ENCODE measurements around the gene HYCC1.
"Not testable (repeated sequence)": the region's sequence is repeated elsewhere in the genome, so short reads cannot be mapped to it uniquely, and the experiment has no call there.

The HYCC1 gene

GRCh38 chr7:23013715-23014649 is at the start of gene HYCC1:
Gene HYCC1, minus strand, starts transcription at chr7:23014130. Its CDS starts 23,019 bp downstream, at chr7:22991111.
- DNase-seq (ENCODE audit: low read depth in 3 of 3): peak; percentile 98 to 99 (median 98)

GRCh38 chr7:23062452-23062851 is 48.5 kb upstream of the HYCC1 start:
- no peak for DNase-seq (ENCODE audit: low read depth in 3 of 3)

- no peak for DNase-seq (ENCODE audit: low read depth in 3 of 3)
Observed at GRCh38 chr7:23061327-23061726, 47.4 kb upstream of the HYCC1 start.

GRCh38 chr7:23058408-23059096 is 44.6 kb upstream of the HYCC1 start:
- no peak for DNase-seq (ENCODE audit: low read depth in 3 of 3)

DNA sequence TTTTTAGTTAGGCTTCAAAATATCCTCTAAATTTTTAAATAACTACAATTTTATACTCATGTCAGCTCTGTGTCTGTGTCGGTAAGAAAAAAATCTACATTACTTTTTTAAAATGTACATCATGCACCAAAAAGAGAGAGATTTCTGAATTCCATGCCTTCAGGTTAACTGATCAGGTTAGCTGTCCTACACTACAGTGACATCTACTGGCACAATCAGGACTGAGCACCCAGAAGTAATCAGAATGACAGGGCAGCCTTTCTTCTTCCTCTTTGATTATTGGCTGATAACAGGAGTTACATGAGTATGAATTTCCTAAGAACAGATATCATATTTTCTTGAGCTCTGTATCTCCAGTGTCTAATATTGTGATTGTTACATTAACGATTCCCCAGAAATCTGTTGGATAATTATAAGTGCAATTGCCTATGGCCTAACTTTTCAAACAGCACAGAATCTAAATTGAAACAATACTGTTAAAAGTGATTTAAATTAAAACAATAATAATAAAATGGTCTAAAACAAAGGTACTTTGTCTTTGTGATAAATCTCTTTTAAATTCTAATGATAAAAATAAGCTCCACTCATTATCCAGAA is 41.8 kb upstream of the HYCC1 start:
- peak; percentile 20 to 51 (median 33) for DNase-seq (ENCODE audit: low read depth in 3 of 3)

DNA sequence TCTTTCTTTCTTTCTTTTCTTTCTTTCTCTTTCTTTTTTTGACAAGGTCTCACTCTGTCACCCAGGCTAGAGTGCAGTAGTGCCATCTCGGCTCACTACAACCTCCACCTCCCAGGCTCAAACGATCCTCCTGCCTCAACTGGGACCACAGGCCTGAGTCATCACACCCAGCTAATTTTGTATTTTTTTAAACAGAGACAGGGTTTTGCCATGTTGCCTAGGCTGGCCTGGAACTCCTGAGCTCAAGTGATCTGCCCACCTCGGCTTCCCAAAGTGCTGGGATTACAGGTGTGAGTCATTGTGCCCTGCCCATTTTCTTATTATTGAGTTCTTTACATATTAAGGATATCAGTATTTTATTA is 37.2 kb upstream of the HYCC1 start:
- DNase-seq (ENCODE audit: low read depth in 3 of 3): peak in 1 of 3 experiments; percentile 4

GRCh38 chr7:23046336-23046735 is 32.4 kb upstream of the HYCC1 start:
- not testable (repeated sequence) for DNase-seq (ENCODE audit: low read depth in 3 of 3)

- DNase-seq (ENCODE audit: low read depth in 3 of 3): not testable (repeated sequence)
Observed at GRCh38 chr7:23045086-23045485, 31.2 kb upstream of the HYCC1 start.

GRCh38 chr7:23044581-23044980 is 30.7 kb upstream of the HYCC1 start:
- DNase-seq (ENCODE audit: low read depth in 3 of 3): no peak

GRCh38 chr7:23043441-23043840 is 29.5 kb upstream of the HYCC1 start:
- no peak for DNase-seq (ENCODE audit: low read depth in 3 of 3)

DNA sequence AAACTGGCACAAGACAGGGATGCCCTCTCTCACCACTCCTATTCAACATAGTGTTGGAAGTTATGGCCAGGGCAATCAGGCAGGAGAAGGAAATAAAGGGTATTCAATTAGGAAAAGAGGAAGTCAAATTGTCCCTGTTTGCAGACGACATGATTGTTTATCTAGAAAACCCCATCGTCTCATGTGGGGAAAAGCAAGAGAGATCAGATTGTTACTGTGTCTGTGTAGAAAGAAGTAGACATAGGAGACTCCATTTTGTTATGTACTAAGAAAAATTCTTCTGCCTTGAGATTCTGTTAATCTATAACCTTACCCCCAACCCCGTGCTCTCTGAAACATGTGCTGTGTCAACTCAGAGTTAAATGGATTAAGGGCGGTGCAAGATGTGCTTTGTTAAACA is 25.7 kb upstream of the HYCC1 start:
- DNase-seq (ENCODE audit: low read depth in 3 of 3): not testable (repeated sequence)

DNA sequence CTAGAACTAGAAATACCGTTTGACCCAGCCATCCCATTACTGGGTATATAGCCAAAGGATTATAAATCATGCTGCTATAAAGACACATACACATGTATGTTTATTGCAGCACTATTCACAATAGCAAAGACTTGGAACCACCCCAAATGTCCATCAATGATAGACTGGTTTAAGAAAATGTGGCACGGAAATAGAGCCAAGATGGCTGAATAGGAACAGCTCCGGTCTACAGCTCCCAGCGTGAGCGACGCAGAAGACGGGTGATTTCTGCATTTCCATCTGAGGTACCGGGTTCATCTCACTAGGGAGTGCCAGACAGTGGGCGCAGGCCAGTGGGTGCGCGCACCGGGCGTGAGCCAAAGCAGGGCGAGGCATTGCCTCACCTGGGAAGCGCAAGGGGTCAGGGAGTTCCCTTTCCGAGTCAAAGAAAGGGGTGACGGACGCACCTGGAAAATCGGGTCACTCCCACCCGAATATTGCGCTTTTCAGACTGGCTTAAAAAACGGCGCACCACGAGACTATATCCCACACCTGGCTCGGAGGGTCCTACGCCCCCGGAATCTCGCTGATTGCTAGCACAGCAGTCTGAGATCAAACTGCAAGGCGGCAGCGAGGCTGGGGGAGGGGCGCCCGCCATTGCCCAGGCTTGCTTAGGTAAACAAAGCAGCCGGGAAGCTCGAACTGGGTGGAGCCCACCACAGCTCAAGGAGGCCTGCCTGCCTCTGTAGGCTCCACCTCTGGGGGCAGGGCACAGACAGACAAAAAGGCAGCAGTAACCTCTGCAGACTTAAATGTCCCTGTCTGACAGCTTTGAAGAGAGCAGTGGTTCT is 21.8 kb upstream of the HYCC1 start:
- not testable (repeated sequence) for DNase-seq (ENCODE audit: low read depth in 3 of 3)

GRCh38 chr7:23027261-23027660 is 13.3 kb upstream of the HYCC1 start:
- no peak for DNase-seq (ENCODE audit: low read depth in 3 of 3)

- no peak for DNase-seq (ENCODE audit: low read depth in 3 of 3)
Observed at GRCh38 chr7:23026164-23026563, 12.2 kb upstream of the HYCC1 start.

DNA sequence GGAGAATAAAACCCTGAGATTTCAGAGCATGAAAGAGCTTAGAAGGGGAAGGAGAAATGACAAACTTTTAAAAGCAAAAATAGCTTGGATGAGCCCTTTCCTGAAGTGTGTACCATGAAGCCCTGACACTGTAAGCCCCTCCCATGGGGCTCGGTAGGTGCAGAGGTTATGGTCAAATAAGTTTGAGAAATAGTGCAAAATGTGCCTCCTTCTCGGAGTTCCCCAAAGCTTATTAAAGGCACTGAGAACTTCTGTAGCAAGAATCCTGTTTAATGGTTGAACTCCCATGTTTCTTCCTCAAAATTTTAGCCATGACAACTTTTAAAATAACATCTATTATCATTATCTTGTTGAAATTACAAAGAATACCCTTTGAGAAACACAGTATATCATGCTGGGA is 10.5 kb upstream of the HYCC1 start:
- no peak for DNase-seq (ENCODE audit: low read depth in 3 of 3)

DNA sequence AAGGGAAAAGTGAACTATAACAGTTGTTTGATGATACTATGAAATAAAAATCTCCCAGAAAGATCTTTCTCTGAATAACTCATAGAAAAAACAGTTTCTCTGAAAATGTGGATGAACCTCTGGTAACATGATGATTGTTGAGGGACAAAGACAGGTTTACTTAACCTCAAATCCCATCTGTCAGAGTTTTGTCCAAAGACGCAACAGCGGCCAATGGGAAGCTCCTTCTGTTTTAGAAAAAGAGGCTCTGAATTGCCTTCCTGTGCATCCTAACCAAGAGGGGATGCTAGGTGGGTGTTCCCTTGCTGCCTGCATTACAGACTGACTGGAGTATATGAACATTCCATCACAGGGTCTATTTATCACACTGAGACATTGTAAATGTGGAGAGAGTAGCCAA is 8.9 kb upstream of the HYCC1 start:
- no peak for DNase-seq (ENCODE audit: low read depth in 3 of 3)

GRCh38 chr7:23022258-23022769 is 8.4 kb upstream of the HYCC1 start:
- no peak for DNase-seq (ENCODE audit: low read depth in 3 of 3)

DNA sequence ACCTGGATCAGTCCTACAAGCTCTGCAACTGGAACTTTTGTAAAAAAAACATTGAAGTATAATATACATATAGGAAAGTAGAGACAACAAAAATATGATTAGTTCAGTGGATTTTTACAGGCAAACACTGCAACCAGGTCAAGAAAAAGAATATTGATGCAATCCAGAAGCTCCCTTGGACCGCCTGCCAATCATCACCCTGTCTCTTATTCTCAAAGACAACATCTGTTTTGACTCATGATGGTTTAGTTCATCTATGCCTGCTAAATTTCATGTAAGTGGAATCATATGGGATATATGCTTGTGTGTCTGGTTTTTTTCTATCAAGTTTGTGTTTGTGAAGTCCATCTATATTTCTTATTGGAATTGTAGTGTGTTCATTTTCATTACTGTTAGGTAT is 7.7 kb upstream of the HYCC1 start:
- DNase-seq (ENCODE audit: low read depth in 3 of 3): no peak

- peak in 1 of 3 experiments; percentile 8 for DNase-seq (ENCODE audit: low read depth in 3 of 3)
Observed at GRCh38 chr7:23020742-23021401, 6.9 kb upstream of the HYCC1 start.

GRCh38 chr7:23018750-23019149 is 4.8 kb upstream of the HYCC1 start:
- no peak for DNase-seq (ENCODE audit: low read depth in 3 of 3)

- DNase-seq (ENCODE audit: low read depth in 3 of 3): no peak
Observed at GRCh38 chr7:23017309-23017708, 3.4 kb upstream of the HYCC1 start.

Data from stimulated activated CD4-positive, alpha-beta T cell treated with anti-CD3 and anti-CD28 coated beads, TNF-alpha, amount 100 ng/mL, for 24 hours (primary cell).